Left cardiac atrium (tissue), 4 donors: Measurements from ENCODE around the gene TTC4. TPM values are rescaled to one million over a fixed set of nuclear protein-coding genes. Genes with fewer than 3 reads are reported as not detected.
A peak's percentile ranks its signal among the peaks of the same experiment; 100 is the strongest.

Source experiments
- ATAC-seq, 2 donors: fragments of 200-7000 bp; cut with Tn5 transposase; one replicate each; pipeline ENCODE4 v1.9.1; 2020; ENCODE audit warnings: mild to moderate bottlenecking in 2 of 2, moderate library complexity in 2 of 2
- DNase-seq: peaks from one replicate; pipeline ENCODE4 v3.0.0-alpha.2; 2020
- intact Hi-C, 2 donors: fragments of 100-400 bp; cut with DNase I; formaldehyde crosslinking; loops; one replicate each; pipeline versions ENCODE4 v1.14.1 to v1.15.1; 2022 to 2023
- total RNA-seq, 2 donors: library from RNA; stranded (reverse); fragmentation: NEBNext Ultra II Directional; extraction: Animal tissue kit (Norgen Biotek cat#: 25700); gene quantifications; one replicate each; pipeline ENCODE4 v1.2.1, GENCODE V29; 2021
- donor health status: DM: no; HTN: yes; CAD: no.
- donor health status: DM: no; HTN: yes; CAD: no; lungs with severe emphysema.
- donor health status: DM: yes; HTN: yes; CAD: no.
- donor health status: Dilated cardiomyopathy.

Gene TTC4
- total RNA-seq, 2 donors from 2014 or later, result 11.0 to 16.0 TPM

- no peak for DNase-seq
- intact Hi-C loops, result no loop called here
- ATAC-seq, result no peak
Observed at GRCh38 chr1:54699936-54700525, 15.6 kb upstream of the TTC4 start.

- intact Hi-C loops, result no loop called here
- ATAC-seq (no peak), DNase-seq (no peak)
Observed at GRCh38 chr1:54701066-54701465, 14.6 kb upstream of the TTC4 start.

GRCh38 chr1:54701996-54702395 lies 13.7 kb upstream of the TTC4 start:
- ATAC-seq, result no peak
- intact Hi-C loops, result no loop called here
- no peak for DNase-seq

- no peak for DNase-seq
- intact Hi-C loops, result no loop called here
- no peak for ATAC-seq
Observed at GRCh38 chr1:54703471-54703870, 12.2 kb upstream of the TTC4 start.

- no peak for ATAC-seq
- intact Hi-C loops, result no loop called here
- no peak for DNase-seq
Observed at GRCh38 chr1:54705153-54705552, 10.5 kb upstream of the TTC4 start.

GRCh38 chr1:54706419-54706818 lies 9.2 kb upstream of the TTC4 start:
- DNase-seq, result no peak

GRCh38 chr1:54708385-54708784 lies 7.3 kb upstream of the TTC4 start:
- DNase-seq (no peak), ATAC-seq (no peak)
- intact Hi-C loops, result no loop called here

More at GRCh38 chr1:54706419-54706818, 9.2 kb upstream of the TTC4 start:
- no peak for ATAC-seq
- intact Hi-C loops, result no loop called here

- no peak for ATAC-seq
- intact Hi-C loops, result no loop called here
- no peak for DNase-seq
Observed at GRCh38 chr1:54709547-54710292, 5.9 kb upstream of the TTC4 start.

GRCh38 chr1:54710434-54710833 lies 5.2 kb upstream of the TTC4 start:
- intact Hi-C loops, result no loop called here
- ATAC-seq, result no peak
- no peak for DNase-seq

GRCh38 chr1:54710841-54711240 lies 4.8 kb upstream of the TTC4 start:
- intact Hi-C loops, result no loop called here
- no peak for ATAC-seq
- DNase-seq, result no peak

- DNase-seq, result no peak
- intact Hi-C loops, result no loop called here
- ATAC-seq, result no peak
Observed at GRCh38 chr1:54711536-54711935, 4.1 kb upstream of the TTC4 start.

GRCh38 chr1:54714881-54715492 lies 674 bp upstream of the TTC4 start:
- ATAC-seq (peak; percentile 4 to 12), DNase-seq (no peak)
- intact Hi-C loops, result loop anchor here in 1 of 2 donors (5.0 kb wide), 1 partner anchor 47 kb away; the partner anchor contains the start of gene PARS2

- intact Hi-C loops, result loop anchor here in 1 of 2 donors (5.0 kb wide), 1 partner anchor 46 kb away; the partner anchor contains the start of gene PARS2
- ATAC-seq (peak in 1 of 2 donors; percentile 1), DNase-seq (no peak)
Observed at GRCh38 chr1:54716299-54717047, 812 bp downstream of the TTC4 start.

GRCh38 chr1:54721719-54722118 lies 6.1 kb downstream of the TTC4 start:
- DNase-seq (no peak), ATAC-seq (no peak)
- intact Hi-C loops, result no loop called here

GRCh38 chr1:54723985-54724384 lies 8.3 kb downstream of the TTC4 start:
- intact Hi-C loops, result no loop called here
- ATAC-seq, result no peak
- DNase-seq, result no peak

- ATAC-seq, result no peak
- intact Hi-C loops, result no loop called here
- no peak for DNase-seq
Observed at GRCh38 chr1:54724771-54725170, 9.1 kb downstream of the TTC4 start.

GRCh38 chr1:54728027-54728426 lies 12.4 kb downstream of the TTC4 start:
- intact Hi-C loops, result no loop called here
- no peak for DNase-seq
- no peak for ATAC-seq

- peak in 1 of 2 donors; percentile 22 for ATAC-seq
Observed at GRCh38 chr1:54736685-54737084, 21.0 kb downstream of the TTC4 start.

GRCh38 chr1:54738244-54738643 lies 22.6 kb downstream of the TTC4 start:
- intact Hi-C loops, result no loop called here
- no peak for DNase-seq
- ATAC-seq, result no peak

More at GRCh38 chr1:54736685-54737084, 21.0 kb downstream of the TTC4 start:
- DNase-seq, result no peak
- intact Hi-C loops, result no loop called here

GRCh38 chr1:54741531-54741930 lies 25.9 kb downstream of the TTC4 start:
- no peak for DNase-seq
- no peak for ATAC-seq

More at GRCh38 chr1:54741531-54741930, 25.9 kb downstream of the TTC4 start:
- intact Hi-C loops, result no loop called here
